Stimulated activated CD4-positive, alpha-beta T cell treated with anti-CD3 and anti-CD28 coated beads, Interleukin-1b, Interleukin-23, amount 100 ng/mL, for 24 hours (primary cell): ENCODE data around the gene VAC14.
"Not testable (repeated sequence)": the region's sequence is repeated elsewhere in the genome, so short reads cannot be mapped to it uniquely, and the experiment has no call there.

Source experiments
- DNase-seq, 4 experiments: peaks; one replicate each; pipeline ENCODE4 v3.0.0-alpha.2; 2020; ENCODE audit warnings: low read depth in 4 of 4, low spot score in 1 of 4

Gene VAC14

DNA sequence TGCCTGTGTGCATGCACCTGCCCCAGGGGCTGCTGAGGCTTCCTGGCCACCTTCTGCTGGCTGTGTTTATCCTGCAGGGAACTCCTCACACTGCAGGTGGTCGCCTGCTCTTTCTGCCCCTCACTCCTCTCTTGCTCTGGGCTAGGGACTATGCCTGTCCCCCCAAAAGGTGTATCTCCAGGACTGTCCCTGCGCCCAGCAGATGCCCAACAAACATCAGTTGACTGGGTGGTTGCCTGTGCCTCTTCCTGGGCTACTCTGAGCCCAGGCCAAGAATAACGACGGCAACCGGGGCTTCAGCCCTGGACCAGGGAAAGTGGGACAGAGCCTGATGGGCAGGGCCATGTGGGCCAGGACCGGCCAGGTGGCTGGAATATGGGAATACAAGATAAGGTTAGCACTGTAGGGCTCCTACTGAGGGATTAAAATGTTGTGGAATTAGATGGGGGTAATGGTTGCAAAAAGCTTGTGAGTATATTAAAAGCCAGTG lies 55.4 kb downstream of the VAC14 start:
- no peak for DNase-seq

DNA sequence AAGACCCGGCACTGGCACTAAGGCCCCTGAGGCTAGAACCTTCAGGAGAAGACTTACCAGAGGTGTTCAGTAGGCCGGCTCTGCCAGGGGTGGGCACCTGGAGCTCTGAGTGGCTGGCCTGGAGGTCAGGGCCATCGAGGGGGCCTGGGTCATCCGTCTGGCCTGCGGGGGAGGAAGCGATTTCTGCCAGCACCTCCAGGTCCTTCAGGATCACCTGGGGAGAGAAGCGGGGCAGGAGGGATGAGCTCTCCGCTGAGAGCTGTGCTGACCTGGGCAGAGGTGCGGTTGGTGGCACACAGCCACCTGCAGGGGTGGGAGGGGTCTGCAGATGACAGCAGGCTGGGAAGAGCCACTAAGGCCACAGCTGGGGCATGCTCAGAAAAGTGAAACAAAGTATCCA lies 56.6 kb downstream of the VAC14 start:
- DNase-seq, result no peak

- DNase-seq, result no peak
These were observed 57.2 kb downstream of the VAC14 start for GRCh38 chr16:70743791-70744190.

DNA sequence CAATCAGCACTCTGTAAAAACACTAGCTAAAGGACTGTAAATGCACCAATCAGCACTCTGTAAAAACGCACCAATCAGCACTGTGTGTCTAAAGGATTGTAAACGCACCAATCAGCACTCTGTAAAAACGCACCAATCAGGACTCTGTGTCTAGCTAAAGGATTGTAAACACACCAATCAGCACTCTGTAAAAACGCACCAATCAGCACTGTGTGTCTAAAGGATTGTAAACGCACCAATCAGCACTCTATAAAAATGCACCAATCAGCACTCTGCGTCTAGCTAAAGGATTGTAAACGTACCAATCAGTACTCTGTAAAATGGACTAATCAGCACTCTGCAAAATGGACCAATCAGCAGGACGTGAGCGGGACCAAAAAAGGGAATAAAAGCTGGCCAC lies 58.0 kb downstream of the VAC14 start:
- not testable (repeated sequence) for DNase-seq

GRCh38 chr16:70741783-70742125 lies 59.2 kb downstream of the VAC14 start:
- no peak for DNase-seq

DNA sequence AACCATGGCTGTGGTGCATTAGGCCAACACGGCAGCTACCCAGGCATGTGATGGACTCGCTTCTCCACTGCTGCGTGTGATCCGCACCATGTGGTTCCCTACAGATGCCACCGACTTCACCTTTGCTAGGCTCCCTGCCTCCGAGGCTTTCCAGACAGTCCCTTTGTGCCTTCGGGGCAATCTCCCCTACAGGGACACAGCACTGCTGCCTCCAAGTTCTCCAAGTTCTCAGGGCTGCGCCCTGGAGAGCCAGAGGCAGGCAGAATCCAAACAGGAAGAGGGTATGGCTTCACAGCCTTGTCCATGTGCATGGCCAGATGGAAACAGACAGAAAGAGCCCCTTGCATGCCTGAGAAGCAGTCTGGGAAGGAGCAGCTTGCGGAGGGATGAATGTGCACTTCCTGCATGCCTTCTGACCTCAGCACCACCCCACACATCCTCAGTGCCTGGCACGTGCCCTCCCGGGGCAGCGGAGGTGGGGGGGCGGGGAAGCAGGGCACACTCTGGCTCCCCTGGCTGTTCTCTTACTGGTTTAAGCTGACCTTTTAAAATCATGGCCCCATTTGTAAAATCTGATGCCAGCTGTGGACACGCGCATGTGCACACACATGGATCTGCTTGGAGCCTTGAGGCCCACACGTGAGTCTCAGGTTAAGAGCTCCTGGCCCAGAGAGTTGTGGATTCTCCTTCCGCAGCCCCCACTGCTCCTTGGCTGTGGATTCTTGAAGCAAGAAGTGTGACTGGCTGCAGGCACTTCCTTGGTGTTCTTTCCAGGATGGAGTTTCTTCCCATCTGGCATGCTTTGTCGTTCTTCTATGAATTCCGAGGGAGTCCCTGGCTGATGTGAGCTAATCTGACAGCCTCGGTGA lies 59.8 kb downstream of the VAC14 start:
- DNase-seq, result no peak

DNA sequence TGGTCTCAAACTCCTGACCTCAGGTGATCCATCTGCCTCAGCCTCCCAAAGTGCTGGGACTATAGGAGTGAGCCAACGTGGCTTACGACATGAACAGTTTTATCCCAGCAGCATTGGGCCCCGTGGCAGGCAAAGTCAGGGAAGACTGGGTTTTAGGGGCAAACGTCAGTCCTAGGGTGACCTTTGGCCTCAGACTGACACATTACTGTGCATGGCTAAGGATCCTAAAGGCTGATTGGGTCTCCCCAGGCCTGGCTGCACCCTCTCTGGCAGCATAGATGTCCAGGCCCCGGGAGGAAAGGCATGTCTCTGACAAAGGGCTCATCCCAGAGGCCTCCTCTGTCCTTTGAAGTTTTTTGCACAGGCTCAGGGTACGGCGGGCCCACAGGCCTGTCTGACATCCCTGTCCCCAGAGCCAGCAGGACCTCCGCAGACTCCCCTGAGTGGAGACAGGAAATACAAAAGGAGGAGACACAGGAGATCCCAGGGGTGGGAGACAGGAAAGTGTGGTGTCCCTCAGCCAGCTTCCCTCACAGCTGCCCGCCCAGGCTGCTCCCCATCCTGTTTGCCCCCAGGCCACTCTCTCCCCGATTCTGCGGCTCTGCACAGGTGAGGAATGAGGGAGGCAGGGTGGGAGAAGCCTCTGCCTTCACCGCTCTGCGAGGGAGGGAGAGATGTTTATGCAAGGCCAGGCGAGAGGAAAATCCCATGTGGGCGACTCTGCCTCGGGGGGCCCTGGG lies 60.6 kb downstream of the VAC14 start:
- no peak for DNase-seq

- DNase-seq, result no peak
These were observed 61.6 kb downstream of the VAC14 start for GRCh38 chr16:70739389-70739788.

- no peak for DNase-seq
These were observed 62.6 kb downstream of the VAC14 start for GRCh38 chr16:70738083-70738977.

GRCh38 chr16:70737377-70738082 lies 63.4 kb downstream of the VAC14 start:
- DNase-seq, result peak; percentile 21 to 66 (median 41)

DNA sequence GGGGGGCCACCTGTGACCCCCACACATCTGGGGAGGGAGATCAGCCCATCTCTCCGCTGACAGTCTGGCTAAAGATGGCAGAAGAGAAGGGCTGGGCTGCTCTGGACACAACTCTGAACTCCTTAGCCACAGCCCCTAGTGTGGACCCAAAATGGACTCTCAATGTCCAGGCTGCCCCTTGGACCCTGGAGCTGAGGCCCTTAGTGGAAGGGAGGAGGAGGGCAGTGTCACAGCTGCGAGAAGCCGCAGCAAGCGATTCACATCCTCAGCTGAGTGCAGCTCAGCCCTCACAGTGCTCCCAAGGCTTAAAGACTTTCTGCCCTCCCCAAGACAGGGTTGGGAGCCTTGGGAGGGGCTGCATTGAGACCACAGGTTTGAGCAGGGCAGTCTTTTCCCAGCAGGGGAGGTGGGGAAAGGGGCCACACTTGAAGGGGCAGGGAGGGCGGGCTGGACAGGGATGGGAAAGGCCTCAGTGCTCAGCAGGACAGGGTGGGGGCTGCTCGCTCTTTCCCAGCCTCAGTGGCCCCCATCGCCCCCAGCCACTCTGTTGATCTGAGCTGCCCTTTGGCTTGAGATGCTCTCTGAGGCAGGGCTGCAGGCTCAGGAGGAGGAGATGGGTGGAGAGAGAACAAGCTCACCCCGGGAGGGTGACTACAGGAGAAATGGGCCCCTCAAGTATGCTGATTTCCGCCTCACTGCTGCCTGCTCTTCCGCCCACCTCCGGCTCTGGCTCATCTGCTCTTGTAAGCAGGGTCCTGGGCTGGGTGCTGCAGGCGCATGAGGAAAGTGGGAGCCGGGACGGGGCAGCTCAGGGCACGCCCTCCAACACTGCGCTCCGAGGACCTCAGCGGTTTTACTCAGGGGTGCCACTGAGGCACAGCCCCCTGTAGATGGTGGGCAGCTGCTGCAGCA lies 64.2 kb downstream of the VAC14 start:
- DNase-seq, result no peak

GRCh38 chr16:70735141-70735979 lies 65.6 kb downstream of the VAC14 start:
- no peak for DNase-seq

GRCh38 chr16:70734522-70735095 lies 66.3 kb downstream of the VAC14 start:
- no peak for DNase-seq

GRCh38 chr16:70730944-70731343 lies 70.0 kb downstream of the VAC14 start:
- DNase-seq, result no peak

DNA sequence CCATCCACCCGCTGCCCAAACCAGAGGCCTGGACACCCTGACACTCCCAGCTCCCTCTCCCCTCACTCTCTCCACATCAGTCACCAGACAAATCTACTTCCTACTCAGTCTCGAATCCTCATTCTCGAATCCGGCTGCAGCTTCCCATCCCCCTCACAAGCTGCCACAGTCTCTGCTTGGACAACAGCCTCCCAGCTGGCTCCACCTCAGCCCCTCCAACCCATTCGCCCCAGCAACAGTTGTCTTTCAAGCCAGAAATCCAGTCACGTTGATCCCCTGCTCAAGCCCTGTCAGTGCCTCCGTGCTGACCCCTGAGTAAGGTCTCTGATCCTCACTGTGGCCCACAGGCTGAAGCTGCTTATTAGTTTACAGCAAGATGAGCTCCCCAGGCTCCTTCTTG lies 70.9 kb downstream of the VAC14 start:
- DNase-seq, result no peak

GRCh38 chr16:70729292-70729691 lies 71.7 kb downstream of the VAC14 start:
- no peak for DNase-seq

DNA sequence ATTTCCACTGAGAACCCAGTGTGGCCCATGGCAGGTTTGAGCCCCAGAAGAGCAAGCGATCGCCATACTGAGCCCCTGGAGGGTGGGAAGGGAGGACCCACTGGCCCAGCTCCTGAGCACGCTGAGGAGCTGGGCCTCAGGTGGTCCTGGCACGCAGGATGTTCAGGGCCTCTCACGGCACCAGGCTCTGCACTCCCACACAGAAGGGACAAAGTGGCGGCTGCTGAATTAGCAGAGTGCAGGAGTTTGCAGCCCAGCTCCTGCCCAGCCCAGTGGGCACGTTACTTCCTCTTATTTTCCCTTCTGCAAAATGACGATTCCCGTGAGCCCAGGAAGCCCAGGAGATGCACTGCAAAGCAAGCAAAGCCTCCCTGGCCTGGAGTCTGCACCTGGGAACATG lies 72.8 kb downstream of the VAC14 start:
- no peak for DNase-seq

GRCh38 chr16:70726892-70727361 lies 74.0 kb downstream of the VAC14 start:
- no peak for DNase-seq
